RKO (cell line): ENCODE results near the gene AFF3.
"Not testable (repeated sequence)": the region's sequence is repeated elsewhere in the genome, so short reads cannot be mapped to it uniquely, and the experiment has no call there.

Experiments
- DNase-seq: peaks from one replicate; pipeline ENCODE4 v3.0.0-alpha.2; 2016; ENCODE audit warnings: low spot score

AFF3 gene

DNA sequence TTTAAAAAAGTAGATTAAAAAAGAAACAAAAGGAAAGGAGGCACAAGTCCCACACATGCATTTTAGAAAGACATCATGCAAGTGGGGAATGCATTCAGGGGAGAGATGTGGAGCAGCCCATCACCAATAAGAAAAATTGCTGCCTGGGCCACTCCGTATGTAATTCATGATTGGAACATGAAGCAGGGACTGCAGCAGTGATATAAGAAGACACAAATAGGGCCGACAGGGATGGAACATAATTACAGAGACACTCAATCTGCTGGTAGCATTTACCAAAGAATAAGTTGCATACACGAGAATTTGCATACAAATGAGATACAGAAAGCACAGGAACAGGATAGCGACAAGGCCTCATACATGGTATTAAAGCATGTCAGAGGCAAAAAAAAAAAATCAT is 6.5 kb upstream of the AFF3 start:
- no peak for DNase-seq

GRCh38 chr2:100146657-100146960 is 4.2 kb upstream of the AFF3 start:
- no peak for DNase-seq

DNA sequence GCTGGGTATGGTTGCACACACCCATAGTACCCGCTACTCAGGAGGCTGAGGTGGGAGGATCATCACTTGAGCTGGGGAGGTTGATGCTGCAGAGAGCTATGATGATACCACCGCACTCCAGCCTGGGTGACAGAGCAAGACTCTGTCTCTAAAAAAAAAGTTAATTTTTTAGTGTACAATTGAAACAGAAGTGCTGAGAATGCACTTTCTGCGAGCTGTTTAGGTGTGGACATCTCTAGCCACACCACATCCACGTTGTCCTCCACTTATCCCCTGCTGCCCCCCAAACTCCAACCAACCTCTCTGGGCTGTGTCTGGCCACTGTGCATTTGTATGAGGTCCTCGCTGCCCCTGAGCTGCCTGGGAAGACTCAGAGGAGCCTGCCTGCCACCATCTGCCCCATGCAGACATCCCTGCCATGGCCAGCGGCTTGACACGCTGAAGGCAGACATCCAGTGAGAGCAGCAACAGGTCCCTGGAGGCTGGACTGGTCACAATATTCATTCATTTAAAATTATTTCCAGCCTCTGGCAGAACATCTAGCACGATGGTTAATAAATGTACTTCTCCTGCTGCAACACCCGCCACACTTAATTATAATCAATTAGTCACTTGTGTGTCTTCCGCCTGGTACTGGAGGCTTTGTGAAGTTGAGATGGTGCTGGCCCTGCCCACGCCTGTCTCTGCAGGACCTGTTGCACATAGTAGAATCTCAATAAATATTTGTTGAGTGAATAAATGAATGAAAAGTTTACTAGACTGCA is 3.7 kb upstream of the AFF3 start:
- DNase-seq = no peak

DNA sequence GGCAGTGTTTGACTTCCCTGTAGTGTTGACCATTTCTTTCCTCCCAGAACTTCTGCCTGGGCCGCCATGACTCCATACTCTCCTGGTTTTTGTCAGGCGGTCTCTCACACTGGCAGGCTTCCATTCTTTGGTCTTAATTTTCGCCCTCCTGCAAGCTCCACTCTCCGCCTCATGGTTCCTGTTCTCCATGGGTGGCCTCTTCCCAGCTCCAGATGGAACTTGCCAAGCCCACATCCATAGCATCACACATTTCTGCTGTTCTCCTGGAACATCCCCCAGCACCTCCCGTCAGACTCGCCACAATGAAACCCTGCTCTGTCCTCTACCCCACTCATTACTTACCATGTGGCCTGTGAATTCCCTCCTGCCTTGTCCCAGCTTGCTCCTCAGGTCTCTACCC is 896 bp upstream of the AFF3 start:
- no peak for DNase-seq

DNA sequence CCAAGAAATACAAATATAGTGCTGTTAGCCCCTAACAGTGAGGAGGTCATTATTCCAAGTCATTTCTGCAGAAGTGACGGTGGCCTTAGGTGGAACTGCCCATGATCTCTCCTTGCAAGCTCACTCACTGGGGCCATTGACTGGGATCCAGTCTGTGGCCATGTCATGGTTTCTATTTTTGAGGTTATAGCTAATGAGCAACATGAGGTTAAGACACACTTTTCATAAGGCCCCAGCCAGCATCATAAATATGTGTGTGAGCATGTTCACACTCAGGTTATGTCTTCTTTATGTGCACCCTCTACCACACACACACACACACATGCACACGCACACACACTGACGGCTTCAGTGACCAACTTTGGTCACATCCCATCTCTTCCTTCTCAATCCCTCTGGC is 484 bp downstream of the AFF3 start:
- DNase-seq = no peak

DNA sequence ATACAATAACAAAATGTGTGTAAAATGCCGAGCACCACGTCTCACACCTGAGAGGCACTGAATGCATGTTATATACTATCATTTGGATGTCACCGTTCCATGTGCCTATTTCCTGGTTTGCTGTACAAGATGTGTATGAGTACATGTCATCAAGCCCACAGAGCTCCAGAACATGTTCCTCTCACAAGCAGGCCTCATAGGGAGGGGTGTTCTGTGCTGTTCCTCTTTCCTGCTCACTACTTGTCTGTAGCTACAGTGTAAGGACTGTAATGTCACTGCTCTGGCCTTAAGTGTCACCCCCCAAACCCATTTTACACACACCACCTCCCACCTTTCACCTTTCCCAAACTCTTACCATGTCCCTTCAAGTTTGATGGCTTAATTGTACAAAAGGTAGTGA is 1.8 kb downstream of the AFF3 start:
- DNase-seq = no peak

DNA sequence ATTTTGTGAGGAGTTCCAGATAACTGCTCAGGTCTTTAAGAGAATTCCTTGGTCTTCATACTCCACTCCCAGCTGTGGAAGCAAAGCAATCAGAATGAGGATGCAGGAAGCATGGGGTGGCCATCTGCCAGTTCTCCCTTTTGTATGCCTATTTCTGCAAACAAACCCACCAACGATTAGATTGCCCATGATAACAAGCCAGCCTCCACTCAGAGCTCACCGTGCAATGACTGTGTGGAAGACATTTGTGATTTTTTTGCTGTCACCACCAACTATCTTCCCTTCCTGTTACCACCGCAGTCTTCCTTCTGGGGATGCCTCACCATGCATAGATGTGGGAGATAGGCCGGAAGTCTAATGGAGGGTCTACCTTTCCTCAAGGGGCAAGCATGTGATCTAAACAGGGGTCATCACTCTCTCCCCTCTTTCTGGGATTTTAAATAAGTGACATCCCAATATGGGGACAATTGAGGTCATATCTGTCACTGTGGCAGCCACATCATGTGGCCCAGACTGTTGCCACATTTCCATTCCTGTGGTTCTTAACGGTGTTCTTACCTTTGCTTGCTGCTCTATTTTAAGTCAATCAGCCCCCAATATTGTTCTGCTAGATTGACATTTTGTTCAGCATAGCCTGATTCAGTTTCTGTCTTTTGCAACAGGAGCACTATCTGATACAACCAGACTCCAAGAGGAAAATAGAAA is 4.4 kb downstream of the AFF3 start:
- no peak for DNase-seq

- DNase-seq = no peak
These were observed 5.1 kb downstream of the AFF3 start for GRCh38 chr2:100137318-100137717.

DNA sequence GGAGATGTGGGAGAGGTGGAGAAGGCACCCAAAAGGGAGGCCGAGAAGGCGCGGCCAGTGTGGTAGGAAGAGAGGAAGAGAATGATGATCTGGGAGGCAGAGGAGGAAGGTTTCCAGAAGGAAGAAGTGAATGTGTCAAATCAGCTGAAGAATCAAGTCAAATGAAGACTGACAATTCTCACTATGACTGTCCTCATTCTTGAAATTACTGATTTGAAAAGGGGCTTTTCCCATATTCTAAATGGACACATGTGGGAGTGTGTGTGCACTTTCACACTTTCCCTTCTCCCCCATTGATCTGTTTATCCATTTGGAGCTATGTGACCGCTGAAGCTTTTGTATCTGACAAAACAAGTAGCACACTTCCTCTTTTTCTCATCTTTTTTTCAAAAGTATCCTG is 6.1 kb downstream of the AFF3 start:
- no peak for DNase-seq

GRCh38 chr2:100135415-100135814 is 7.0 kb downstream of the AFF3 start:
- no peak for DNase-seq

DNA sequence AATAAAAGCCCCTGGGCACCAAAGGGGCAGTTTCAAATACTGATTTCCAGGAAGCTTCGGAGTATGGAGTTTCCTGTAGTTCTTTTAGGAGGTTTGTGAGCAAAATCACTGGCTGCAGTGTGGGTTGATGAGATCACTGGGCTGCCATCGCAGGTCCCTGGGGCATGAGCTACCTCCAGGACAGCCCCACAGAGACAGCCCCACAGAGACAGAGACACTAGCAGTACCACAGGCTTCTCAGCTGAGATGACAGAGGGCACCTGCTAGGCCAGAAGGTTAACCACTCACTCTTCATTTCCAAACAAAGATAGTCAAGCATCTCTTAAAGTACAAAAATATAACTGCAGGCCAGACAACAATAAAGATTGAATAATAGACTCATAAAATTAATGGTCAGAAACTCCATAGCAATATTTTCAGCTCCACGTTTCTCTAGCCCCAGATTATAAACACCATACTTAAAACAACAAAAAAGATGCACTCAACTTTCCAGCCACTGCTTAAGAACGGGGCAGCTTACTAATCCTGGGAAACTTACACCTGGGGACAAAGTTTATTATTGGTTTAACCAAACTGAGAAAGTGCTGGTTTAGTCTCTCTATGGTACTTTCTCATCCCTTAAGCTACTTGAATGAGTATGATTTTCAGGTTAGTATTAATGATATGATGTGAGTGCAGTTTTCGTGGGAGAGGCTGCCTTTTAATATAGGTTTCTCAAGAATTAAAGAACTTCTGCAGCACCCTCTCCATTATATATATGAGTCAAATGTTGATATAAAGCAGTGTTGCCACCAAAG is 11.6 kb downstream of the AFF3 start:
- DNase-seq = no peak

- no peak for DNase-seq
These were observed 15.4 kb downstream of the AFF3 start for GRCh38 chr2:100126897-100127401.

DNA sequence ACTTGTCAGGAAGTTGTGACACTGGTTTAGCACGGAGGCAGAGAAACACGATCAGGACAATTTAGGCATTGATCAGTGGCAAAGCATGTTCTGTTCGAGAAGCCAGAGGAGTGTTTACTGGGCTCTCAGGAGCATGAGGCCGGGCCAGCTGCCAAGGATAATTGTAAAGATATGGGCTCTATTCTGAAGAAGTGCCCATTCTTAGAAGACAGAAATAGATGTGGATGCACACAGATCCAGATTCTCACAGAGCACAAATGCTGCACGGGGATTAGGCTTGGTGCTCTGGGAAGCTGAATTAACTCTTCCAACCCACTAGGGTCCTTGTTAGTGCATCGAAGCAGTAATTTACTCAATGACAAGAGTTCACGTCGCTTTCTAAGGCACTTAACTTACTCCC is 16.2 kb downstream of the AFF3 start:
- no peak for DNase-seq

DNA sequence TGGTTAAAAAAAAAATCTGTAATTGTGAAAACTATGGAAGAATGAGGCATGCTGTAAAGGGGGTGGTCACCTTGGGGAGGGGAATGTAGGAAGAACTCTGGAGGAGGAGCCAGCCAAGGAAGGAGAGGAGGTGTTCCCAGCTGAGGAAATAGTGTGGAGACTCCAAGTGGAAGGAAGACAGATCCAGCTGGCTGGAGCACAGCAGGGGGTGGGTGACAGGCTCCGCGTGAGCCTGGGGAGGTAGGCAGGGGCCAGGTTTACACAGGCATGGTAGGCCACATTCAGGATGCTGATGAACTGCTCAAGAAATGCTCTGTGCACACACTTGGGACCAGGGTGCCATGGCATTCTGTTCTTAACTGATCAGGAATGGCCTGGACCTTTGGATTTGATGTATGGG is 16.8 kb downstream of the AFF3 start:
- DNase-seq = no peak

- peak; percentile 2 for DNase-seq
These were observed 17.6 kb downstream of the AFF3 start for GRCh38 chr2:100124761-100125160.

DNA sequence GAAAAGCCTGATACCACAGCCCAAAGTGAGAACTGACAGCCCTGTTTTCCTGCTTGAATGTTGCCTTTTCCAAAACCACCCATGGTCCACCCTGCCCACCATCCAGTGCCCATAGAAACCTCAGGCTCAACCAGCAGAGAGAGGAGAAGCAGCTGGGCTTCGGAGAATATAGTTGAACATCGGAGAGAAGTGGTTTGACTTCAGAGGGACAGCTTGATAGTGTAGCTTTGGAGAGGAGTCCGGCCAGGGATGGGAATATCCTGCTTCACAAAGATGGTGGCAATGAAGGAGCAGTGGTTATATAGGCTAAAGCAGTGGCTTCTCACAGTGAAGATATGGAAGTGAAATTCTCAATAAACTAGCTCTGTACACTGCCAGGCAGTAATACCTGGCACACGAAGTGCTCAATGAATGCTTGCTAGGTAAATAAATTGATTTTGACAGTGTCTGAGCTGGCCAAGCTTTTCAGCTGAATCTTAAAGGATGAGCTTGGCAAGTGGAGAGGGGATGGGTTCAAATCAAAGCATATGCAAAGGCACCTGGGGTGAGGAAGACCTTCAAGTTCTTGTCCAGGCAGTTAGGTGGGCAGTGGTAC is 21.2 kb downstream of the AFF3 start:
- no peak for DNase-seq

- DNase-seq = no peak
These were observed 23.2 kb downstream of the AFF3 start for GRCh38 chr2:100119235-100119634.

DNA sequence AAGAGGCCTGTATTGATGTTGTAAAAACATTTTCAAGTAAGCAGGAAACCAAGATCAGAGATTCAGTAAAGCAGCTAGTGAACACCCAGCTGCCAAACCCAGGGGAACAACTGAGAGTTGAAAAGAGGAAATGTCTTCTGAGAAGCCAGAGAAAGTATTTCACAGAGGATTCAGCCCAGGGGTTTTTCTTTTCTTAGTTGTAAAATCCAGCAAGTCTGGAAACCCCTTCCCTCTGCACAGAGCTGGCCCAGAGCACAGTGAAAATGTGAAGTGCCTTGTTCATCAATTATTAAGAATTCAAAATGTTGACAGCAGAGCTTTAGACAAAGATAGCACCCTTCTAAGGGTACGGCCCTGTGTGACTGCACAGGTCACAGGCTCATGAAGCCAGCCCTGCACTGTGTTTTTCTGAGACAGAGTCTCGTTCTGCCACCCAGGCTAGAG is 28.4 kb downstream of the AFF3 start:
- no peak for DNase-seq

DNA sequence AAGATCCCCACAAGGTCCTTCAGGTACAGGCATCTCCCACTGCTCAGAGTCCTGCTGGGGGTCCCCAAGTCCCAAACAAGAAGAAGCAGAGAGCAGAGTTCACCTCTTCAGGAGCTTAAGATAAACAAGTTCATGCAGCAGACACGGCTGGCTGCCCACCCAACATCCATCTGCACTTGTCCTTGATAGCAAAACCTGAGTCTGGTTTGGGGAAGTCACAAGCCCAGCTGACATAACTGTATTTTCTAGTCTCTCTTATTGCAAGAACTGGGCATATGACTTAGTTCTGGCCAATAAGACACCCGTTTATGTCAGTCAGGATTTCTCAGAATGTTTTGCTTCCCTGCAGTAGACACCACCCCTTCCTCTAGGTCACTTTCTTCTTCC is 31.8 kb downstream of the AFF3 start:
- DNase-seq = no peak

DNA sequence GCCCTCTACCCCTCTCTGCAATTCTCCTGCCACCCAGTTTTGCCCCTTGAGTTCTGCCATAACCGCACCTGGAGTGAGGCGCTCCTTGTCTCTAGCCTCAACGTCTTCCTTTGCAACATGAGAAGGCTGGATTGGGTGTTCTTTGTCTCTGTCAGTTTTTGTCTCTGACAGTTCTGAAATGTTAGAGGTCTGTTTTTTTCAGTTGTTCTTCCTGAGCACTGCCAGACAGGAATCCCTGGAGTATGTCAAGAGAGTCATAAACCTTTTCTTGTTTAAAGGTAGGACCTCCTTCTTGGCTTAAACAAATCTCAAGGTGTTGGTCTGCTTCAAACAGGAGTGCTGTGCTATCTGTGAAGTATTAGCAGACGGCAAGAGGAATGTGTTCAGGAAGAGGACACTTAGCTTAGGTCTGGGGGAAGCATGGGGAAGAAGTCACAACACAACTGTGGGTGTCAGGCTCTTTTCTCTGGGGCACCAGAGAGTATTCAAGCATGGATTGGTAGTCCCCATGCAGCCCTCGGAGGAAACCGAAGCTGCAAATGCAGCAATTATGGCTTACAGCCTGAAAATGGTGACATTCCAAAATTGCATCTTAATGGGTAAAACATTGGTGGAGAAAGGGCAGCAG is 32.3 kb downstream of the AFF3 start:
- no peak for DNase-seq

DNA sequence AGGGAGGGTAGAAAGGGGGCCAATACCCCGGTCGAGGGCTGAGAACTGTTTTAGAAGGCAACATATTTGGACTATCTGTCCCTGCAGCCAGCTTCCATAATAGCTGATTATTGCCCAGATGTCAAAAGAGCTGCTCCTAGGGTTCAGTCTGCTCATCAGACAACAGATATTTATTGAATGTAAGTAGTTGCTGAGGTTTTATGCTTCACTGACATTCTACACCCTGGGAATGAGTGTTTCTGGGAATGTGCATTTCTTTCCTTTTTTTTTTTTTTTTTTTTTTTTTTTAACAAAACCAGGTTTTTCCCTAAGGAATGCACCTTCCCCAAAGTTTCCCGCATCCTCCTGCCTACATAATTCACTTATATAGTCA is 33.8 kb downstream of the AFF3 start:
- DNase-seq = not testable (repeated sequence)
